ENCODE results near the gene C22orf42. TPM values are rescaled to one million over a fixed set of nuclear protein-coding genes. Genes with fewer than 3 reads are reported as not detected.
"Not testable (repeated sequence)": the region's sequence is repeated elsewhere in the genome, so short reads cannot be mapped to it uniquely, and the experiment has no call there.

Gene C22orf42
- polyA plus RNA-seq, 3 donors: 0.28 to 0.65 (median 0.31) TPM

DNA sequence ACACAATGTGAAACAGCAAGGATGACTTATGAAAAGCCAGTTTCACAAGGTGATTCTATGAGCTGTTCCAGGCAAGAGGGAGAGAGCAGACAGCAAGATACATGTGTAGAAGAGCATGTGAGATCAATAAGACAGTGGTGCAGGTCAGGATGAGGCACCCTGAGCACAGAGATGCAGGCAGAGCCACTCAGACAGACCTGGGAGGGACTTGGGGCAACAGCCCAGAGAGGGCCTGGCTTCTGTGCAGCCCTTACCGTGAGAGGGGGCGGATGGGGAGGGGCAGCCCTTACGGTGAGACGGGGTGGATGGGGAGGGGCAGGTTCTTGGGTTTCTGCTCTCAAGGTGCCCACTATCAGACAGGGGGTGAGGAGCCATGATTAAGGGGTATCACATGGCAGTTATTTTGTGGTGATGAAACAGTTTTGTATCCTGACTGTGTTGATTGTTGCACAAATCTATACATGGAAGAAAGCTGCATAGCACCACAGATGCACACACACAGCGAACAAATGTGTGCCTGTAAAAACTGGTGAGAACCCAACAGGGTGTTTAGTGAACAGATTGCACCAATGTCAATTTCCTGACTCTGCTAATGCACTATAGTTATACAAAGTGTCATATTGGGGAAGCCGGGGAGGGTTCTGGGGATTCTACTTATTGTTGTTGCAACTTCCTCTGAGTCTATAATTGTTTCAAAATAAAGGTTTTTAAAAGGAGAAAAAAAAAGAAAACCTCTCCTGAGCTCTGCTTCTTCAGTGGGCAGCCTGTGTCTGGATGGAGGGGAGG lies 5.2 kb upstream of the C22orf42 start:
- peak overlapping the region; percentile 86 to 97 (median 93) for H3K27ac Mint-ChIP-seq
- peak; percentile 63 to 88 (median 77) for DNase-seq
- WGBS (ENCODE audit: insufficient coverage): 45% methylated on average over 4 of the region's 6 CpGs
- intact Hi-C loops (cut with micrococcal nuclease): loop anchor here in 1 of 2 donors (2.0 kb wide), 1 partner anchor 19 kb away; no protein-coding TSS in a partner anchor
- Histone ChIP-seq H3K27ac (ENCODE audit: low read depth in 1 of 2, low read length in 2 of 2) (peak overlapping the region; percentile 89), H3K4me1 (ENCODE audit: control insufficient read depth in 1 of 2, insufficient read depth in 2 of 2, low read length in 2 of 2) (peaks cover 27 to 28% of the 10 kb centered on the region in 2 donors), H2AFZ (ENCODE audit: insufficient read depth, low read depth, low read length, poor library complexity, severe bottlenecking) (peak overlapping the region; percentile 60), H3K9ac (ENCODE audit: insufficient read depth, low read length, poor library complexity, severe bottlenecking) (peak overlapping the region; percentile 53), H3K4me3 (replicated peaks in 1 of 3; ENCODE audit: low read depth in 2 of 3, low read length in 3 of 3) (peak overlapping the region in 1 of 3 experiments; percentile 36), H3K9me3 (replicated peaks in 1 of 2; ENCODE audit: control insufficient read depth in 1 of 2, insufficient read depth in 1 of 2, low read length in 2 of 2) (no peaks in the 10 kb centered on the region), H3K79me2 (ENCODE audit: insufficient read depth, low read length) (no peaks in the 10 kb centered on the region), H3K4me2 (replicated peaks; ENCODE audit: extremely low read depth, low read length, poor library complexity, severe bottlenecking) (peak overlapping the region; percentile 60), H4K20me1 (ENCODE audit: insufficient read depth, low read length) (no peaks in the 10 kb centered on the region), H3K36me3 (replicated peaks in 1 of 2; ENCODE audit: control insufficient read depth in 1 of 2, insufficient read depth in 2 of 2, low read length in 2 of 2) (no peaks in the 10 kb centered on the region), H3K27me3 (ENCODE audit: control insufficient read depth in 2 of 2, insufficient read depth in 2 of 2, low read length in 2 of 2) (no peaks in the 10 kb centered on the region)
- peaks cover 27% of the 10 kb centered on the region for H3K4me1 Mint-ChIP-seq
- peak overlapping the region in 1 of 2 donors; percentile 72 for H3K4me3 Mint-ChIP-seq
- no peaks in the 10 kb centered on the region for H3K36me3 Mint-ChIP-seq
- H3K27me3 Mint-ChIP-seq (ENCODE audit: low read depth in 3 of 3): peaks cover 0 to 6% (median 3%) of the 10 kb centered on the region in 3 donors
- TF ChIP-seq, protein P1, sequence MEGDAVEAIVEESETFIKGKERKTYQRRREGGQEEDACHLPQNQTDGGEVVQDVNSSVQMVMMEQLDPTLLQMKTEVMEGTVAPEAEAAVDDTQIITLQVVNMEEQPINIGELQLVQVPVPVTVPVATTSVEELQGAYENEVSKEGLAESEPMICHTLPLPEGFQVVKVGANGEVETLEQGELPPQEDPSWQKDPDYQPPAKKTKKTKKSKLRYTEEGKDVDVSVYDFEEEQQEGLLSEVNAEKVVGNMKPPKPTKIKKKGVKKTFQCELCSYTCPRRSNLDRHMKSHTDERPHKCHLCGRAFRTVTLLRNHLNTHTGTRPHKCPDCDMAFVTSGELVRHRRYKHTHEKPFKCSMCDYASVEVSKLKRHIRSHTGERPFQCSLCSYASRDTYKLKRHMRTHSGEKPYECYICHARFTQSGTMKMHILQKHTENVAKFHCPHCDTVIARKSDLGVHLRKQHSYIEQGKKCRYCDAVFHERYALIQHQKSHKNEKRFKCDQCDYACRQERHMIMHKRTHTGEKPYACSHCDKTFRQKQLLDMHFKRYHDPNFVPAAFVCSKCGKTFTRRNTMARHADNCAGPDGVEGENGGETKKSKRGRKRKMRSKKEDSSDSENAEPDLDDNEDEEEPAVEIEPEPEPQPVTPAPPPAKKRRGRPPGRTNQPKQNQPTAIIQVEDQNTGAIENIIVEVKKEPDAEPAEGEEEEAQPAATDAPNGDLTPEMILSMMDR (IDR thresholded peaks at IDR 0.05): no peak
- H3K9me3 Mint-ChIP-seq: peaks cover 0 to 2% (median 0%) of the 10 kb centered on the region in 7 donors

GRCh38 chr22:32160411-32160810 lies 1.3 kb upstream of the C22orf42 start:
- H3K9ac ChIP-seq (ENCODE audit: insufficient read depth, low read length, poor library complexity, severe bottlenecking); H4K20me1 ChIP-seq (ENCODE audit: insufficient read depth, low read length); H3K4me3 Mint-ChIP-seq; H3K4me2 ChIP-seq (replicated peaks; ENCODE audit: extremely low read depth, low read length, poor library complexity, severe bottlenecking); H2AFZ ChIP-seq (ENCODE audit: insufficient read depth, low read depth, low read length, poor library complexity, severe bottlenecking); H3K27ac Mint-ChIP-seq; H3K27me3 ChIP-seq (ENCODE audit: control insufficient read depth in 2 of 2, insufficient read depth in 2 of 2, low read length in 2 of 2); H3K9me3 ChIP-seq (replicated peaks in 1 of 2; ENCODE audit: control insufficient read depth in 1 of 2, insufficient read depth in 1 of 2, low read length in 2 of 2); DNase-seq; H3K36me3 Mint-ChIP-seq; intact Hi-C loops (cut with micrococcal nuclease); H3K79me2 ChIP-seq (ENCODE audit: insufficient read depth, low read length); H3K27ac ChIP-seq (ENCODE audit: low read depth in 1 of 2, low read length in 2 of 2); H3K4me3 ChIP-seq (replicated peaks in 1 of 3; ENCODE audit: low read depth in 2 of 3, low read length in 3 of 3); H3K9me3 Mint-ChIP-seq; H3K36me3 ChIP-seq (replicated peaks in 1 of 2; ENCODE audit: control insufficient read depth in 1 of 2, insufficient read depth in 2 of 2, low read length in 2 of 2); H3K27me3 Mint-ChIP-seq (ENCODE audit: low read depth in 3 of 3): not testable (repeated sequence)
- H3K4me1 Mint-ChIP-seq: peaks cover 18% of the 10 kb centered on the region
- WGBS (ENCODE audit: insufficient coverage): no CpG with 5 or more reads among the region's 5 CpGs
- peaks cover 19 to 20% of the 10 kb centered on the region in 2 donors for H3K4me1 ChIP-seq (ENCODE audit: control insufficient read depth in 1 of 2, insufficient read depth in 2 of 2, low read length in 2 of 2)

- H3K4me3 ChIP-seq (replicated peaks in 1 of 3; ENCODE audit: low read depth in 2 of 3, low read length in 3 of 3); H3K27ac ChIP-seq (ENCODE audit: low read depth in 1 of 2, low read length in 2 of 2); H3K79me2 ChIP-seq (ENCODE audit: insufficient read depth, low read length); H3K36me3 ChIP-seq (replicated peaks in 1 of 2; ENCODE audit: control insufficient read depth in 1 of 2, insufficient read depth in 2 of 2, low read length in 2 of 2); H3K9ac ChIP-seq (ENCODE audit: insufficient read depth, low read length, poor library complexity, severe bottlenecking); H3K4me2 ChIP-seq (replicated peaks; ENCODE audit: extremely low read depth, low read length, poor library complexity, severe bottlenecking); H4K20me1 ChIP-seq (ENCODE audit: insufficient read depth, low read length); H2AFZ ChIP-seq (ENCODE audit: insufficient read depth, low read depth, low read length, poor library complexity, severe bottlenecking); H3K4me1 Mint-ChIP-seq; H3K27ac Mint-ChIP-seq; H3K4me1 ChIP-seq (ENCODE audit: control insufficient read depth in 1 of 2, insufficient read depth in 2 of 2, low read length in 2 of 2); H3K27me3 ChIP-seq (ENCODE audit: control insufficient read depth in 2 of 2, insufficient read depth in 2 of 2, low read length in 2 of 2); H3K9me3 ChIP-seq (replicated peaks in 1 of 2; ENCODE audit: control insufficient read depth in 1 of 2, insufficient read depth in 1 of 2, low read length in 2 of 2); H3K27me3 Mint-ChIP-seq (ENCODE audit: low read depth in 3 of 3); H3K4me3 Mint-ChIP-seq; H3K36me3 Mint-ChIP-seq; intact Hi-C loops (cut with micrococcal nuclease); DNase-seq; H3K9me3 Mint-ChIP-seq: not testable (repeated sequence)
- WGBS (ENCODE audit: insufficient coverage): no CpG with 5 or more reads among the region's 5 CpGs
Observed at GRCh38 chr22:32157632-32158031, 1.5 kb downstream of the C22orf42 start.

DNA sequence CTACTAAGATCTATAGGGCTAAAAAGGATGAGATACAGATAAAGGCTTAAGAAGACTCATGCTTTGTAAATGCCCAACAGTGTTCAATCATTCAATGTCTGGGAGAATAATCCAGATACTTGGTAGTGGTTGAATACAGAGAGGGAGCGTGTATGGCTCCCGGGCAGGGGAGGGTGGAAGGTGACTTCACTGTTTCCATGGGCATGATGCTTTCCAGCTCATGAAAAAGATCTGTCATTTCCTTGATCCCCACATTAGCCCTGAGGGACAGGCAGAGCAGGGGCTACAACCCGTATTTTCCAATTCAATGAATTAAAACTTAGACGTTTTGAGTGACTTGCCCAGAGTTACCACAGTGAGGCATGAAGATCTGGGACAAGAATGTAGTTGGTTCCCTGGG lies 4.4 kb downstream of the C22orf42 start:
- H3K4me3 Mint-ChIP-seq; H4K20me1 ChIP-seq (ENCODE audit: insufficient read depth, low read length); H3K9ac ChIP-seq (ENCODE audit: insufficient read depth, low read length, poor library complexity, severe bottlenecking); DNase-seq; H3K9me3 ChIP-seq (replicated peaks in 1 of 2; ENCODE audit: control insufficient read depth in 1 of 2, insufficient read depth in 1 of 2, low read length in 2 of 2); H3K36me3 ChIP-seq (replicated peaks in 1 of 2; ENCODE audit: control insufficient read depth in 1 of 2, insufficient read depth in 2 of 2, low read length in 2 of 2); H3K4me3 ChIP-seq (replicated peaks in 1 of 3; ENCODE audit: low read depth in 2 of 3, low read length in 3 of 3); H2AFZ ChIP-seq (ENCODE audit: insufficient read depth, low read depth, low read length, poor library complexity, severe bottlenecking); H3K27me3 ChIP-seq (ENCODE audit: control insufficient read depth in 2 of 2, insufficient read depth in 2 of 2, low read length in 2 of 2); intact Hi-C loops (cut with micrococcal nuclease); H3K79me2 ChIP-seq (ENCODE audit: insufficient read depth, low read length); H3K27ac Mint-ChIP-seq; H3K9me3 Mint-ChIP-seq; H3K36me3 Mint-ChIP-seq; H3K27me3 Mint-ChIP-seq (ENCODE audit: low read depth in 3 of 3); H3K27ac ChIP-seq (ENCODE audit: low read depth in 1 of 2, low read length in 2 of 2); H3K4me2 ChIP-seq (replicated peaks; ENCODE audit: extremely low read depth, low read length, poor library complexity, severe bottlenecking): not testable (repeated sequence)
- H3K4me1 Mint-ChIP-seq: peaks cover 21% of the 10 kb centered on the region
- WGBS (ENCODE audit: insufficient coverage): 95% methylated on average over 4 of the region's 4 CpGs
- H3K4me1 ChIP-seq (ENCODE audit: control insufficient read depth in 1 of 2, insufficient read depth in 2 of 2, low read length in 2 of 2): peaks cover 23 to 28% of the 10 kb centered on the region in 2 donors
